ENCODE measurements around the gene GRIN2A. TPM values are rescaled to one million over a fixed set of nuclear protein-coding genes. Genes with fewer than 3 reads are reported as not detected.

Gene GRIN2A
- total and polyA plus RNA-seq, 2 of the 13 experiments (the other 11 are each of a cell fraction or from before 2014, with no cell fraction given) = not detected

DNA sequence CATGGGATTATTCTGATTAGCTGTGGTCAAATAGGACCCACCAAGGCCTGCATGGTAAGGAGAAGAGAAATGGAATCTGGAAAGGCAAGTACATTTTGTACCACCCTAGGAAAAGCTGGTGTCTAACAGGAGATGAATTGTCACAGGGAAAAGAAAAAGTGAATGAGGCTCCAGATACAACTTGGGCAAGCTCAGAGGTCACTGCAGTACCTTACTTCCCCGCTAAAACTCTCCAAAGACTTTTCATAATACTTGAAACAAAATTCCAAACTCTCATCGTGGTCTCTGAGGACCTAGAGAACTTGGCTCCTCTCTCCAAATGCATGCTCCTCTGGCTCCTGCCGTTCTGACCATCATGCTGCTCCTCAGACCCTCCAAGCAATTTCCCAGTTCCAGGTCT, 262.8 kb downstream of the GRIN2A start:
- Histone ChIP-seq H3K9me3 (ENCODE audit: low read length) (no peaks in the 10 kb centered on the region), H3K9ac (ENCODE audit: insufficient read depth, low read depth, low read length) (no peak overlapping the region), H3K4me3 (replicated peaks in 1 of 3; ENCODE audit: insufficient read depth in 1 of 3, low read depth in 2 of 3, low read length in 3 of 3) (no peak overlapping the region), H3K27ac (ENCODE audit: extremely low read length, insufficient read depth, low read length) (no peak overlapping the region), H3K27me3 (ENCODE audit: control insufficient read depth in 1 of 2, insufficient read depth in 2 of 2, low read length in 2 of 2) (peaks cover 0 to 12% of the 10 kb centered on the region in 2 experiments; a peak in 2 of 5 replicates), H3K36me3 (replicated peaks in 1 of 2; ENCODE audit: control insufficient read depth in 1 of 2, insufficient read depth in 2 of 2, low read length in 2 of 2) (no peaks in the 10 kb centered on the region), H4K20me1 (ENCODE audit: insufficient read depth, low read length) (no peaks in the 10 kb centered on the region), H3K4me2 (ENCODE audit: low read depth, low read length) (no peak overlapping the region), H3K79me2 (ENCODE audit: insufficient read depth, low read length) (no peaks in the 10 kb centered on the region), H2AFZ (ENCODE audit: low read length) (no peak overlapping the region), H3K4me1 (ENCODE audit: insufficient read depth, low read length) (no peaks in the 10 kb centered on the region)
- intact Hi-C loops (cut with micrococcal nuclease; ENCODE audit: unreplicated experiment) = no loop called here
- in situ Hi-C loops (cut with HindIII; ENCODE audit: extremely low pct_ligation_motif_present, low pct_unique_long_range_greater_than_20kb) = no loop called here
- CTCF ChIA-PET (ENCODE audit: low intra/inter-chr PET ratio, low total read pairs) = no interaction called here
- TF ChIP-seq TCF7L2 (IDR thresholded peaks at IDR 0.05; ENCODE audit: low read depth, low read length) (0 out of 2 replicates have a peak, but pooled peaks have one; percentile 48), ZNF121 (CRISPR knock-in tag; IDR thresholded peaks at IDR 0.05) (no peak), STAG1 (CRISPR knock-in tag; IDR thresholded peaks at IDR 0.05) (no peak)
- 1% methylated on average over 3 of the region's 3 CpGs for WGBS (ENCODE audit: low lambda C conversion rate)
- no peak for FAIRE-seq
- DNase-seq (ENCODE audit: low spot score) = no peak
- ATAC-seq = peak; percentile 55; the same call in 2 of the 3 replicates
- BruUV-seq (replicated peaks) = no TSS peak
- POLR2A ChIA-PET = no interaction called here

- Histone ChIP-seq H3K9me3 (ENCODE audit: low read length) (no peaks in the 10 kb centered on the region), H2AFZ (ENCODE audit: low read length) (no peak overlapping the region), H3K4me1 (ENCODE audit: insufficient read depth, low read length) (no peaks in the 10 kb centered on the region), H3K4me3 (replicated peaks in 1 of 3; ENCODE audit: insufficient read depth in 1 of 3, low read depth in 2 of 3, low read length in 3 of 3) (no peak overlapping the region), H3K9ac (ENCODE audit: insufficient read depth, low read depth, low read length) (no peak overlapping the region), H4K20me1 (ENCODE audit: insufficient read depth, low read length) (no peaks in the 10 kb centered on the region), H3K27ac (ENCODE audit: extremely low read length, insufficient read depth, low read length) (no peak overlapping the region), H3K4me2 (ENCODE audit: low read depth, low read length) (no peak overlapping the region), H3K36me3 (replicated peaks in 1 of 2; ENCODE audit: control insufficient read depth in 1 of 2, insufficient read depth in 2 of 2, low read length in 2 of 2) (no peaks in the 10 kb centered on the region), H3K27me3 (ENCODE audit: control insufficient read depth in 1 of 2, insufficient read depth in 2 of 2, low read length in 2 of 2) (peaks cover 0 to 17% of the 10 kb centered on the region in 2 experiments; a peak in 2 of 5 replicates), H3K79me2 (ENCODE audit: insufficient read depth, low read length) (no peaks in the 10 kb centered on the region)
- TF ChIP-seq ZNF567 (CRISPR knock-in tag; IDR thresholded peaks at IDR 0.05; ENCODE audit: borderline replicate concordance) = no peak
- TF ChIP-seq ZNF331 (CRISPR knock-in tag; IDR thresholded peaks at IDR 0.05) = no peak
- no peak for TF ChIP-seq ZNF207 (IDR thresholded peaks at IDR 0.05; ENCODE audit: borderline replicate concordance)
- TF ChIP-seq HMGA1 (CRISPR knock-in tag; conservative IDR thresholded peaks at IDR 0.05) = no peak
- no peak for TF ChIP-seq SYNCRIP (IDR thresholded peaks at IDR 0.05; ENCODE audit: insufficient read depth, low read depth, low read length)
- TF ChIP-seq ZNF180 (CRISPR knock-in tag; IDR thresholded peaks at IDR 0.05; ENCODE audit: borderline replicate concordance, low read depth) = no peak
- TF ChIP-seq YEATS4 (CRISPR knock-in tag; IDR thresholded peaks at IDR 0.05; ENCODE audit: borderline replicate concordance) = no peak
- no peak for TF ChIP-seq ZNF558 (CRISPR knock-in tag; IDR thresholded peaks at IDR 0.05; ENCODE audit: borderline replicate concordance)
- TF ChIP-seq ZBTB21 (CRISPR knock-in tag; IDR thresholded peaks at IDR 0.05) = no peak
- TF ChIP-seq KLF13 (CRISPR knock-in tag; IDR thresholded peaks at IDR 0.05) = no peak
- no peak for TF ChIP-seq PAF1 (CRISPR knock-in tag; IDR thresholded peaks at IDR 0.05)
- no peak for TF ChIP-seq KLF6 (CRISPR knock-in tag; IDR thresholded peaks at IDR 0.05)
- TF ChIP-seq, protein P1, sequence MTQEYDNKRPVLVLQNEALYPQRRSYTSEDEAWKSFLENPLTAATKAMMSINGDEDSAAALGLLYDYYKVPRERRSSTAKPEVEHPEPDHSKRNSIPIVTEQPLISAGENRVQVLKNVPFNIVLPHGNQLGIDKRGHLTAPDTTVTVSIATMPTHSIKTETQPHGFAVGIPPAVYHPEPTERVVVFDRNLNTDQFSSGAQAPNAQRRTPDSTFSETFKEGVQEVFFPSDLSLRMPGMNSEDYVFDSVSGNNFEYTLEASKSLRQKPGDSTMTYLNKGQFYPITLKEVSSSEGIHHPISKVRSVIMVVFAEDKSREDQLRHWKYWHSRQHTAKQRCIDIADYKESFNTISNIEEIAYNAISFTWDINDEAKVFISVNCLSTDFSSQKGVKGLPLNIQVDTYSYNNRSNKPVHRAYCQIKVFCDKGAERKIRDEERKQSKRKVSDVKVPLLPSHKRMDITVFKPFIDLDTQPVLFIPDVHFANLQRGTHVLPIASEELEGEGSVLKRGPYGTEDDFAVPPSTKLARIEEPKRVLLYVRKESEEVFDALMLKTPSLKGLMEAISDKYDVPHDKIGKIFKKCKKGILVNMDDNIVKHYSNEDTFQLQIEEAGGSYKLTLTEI (CRISPR knock-in tag; conservative IDR thresholded peaks at IDR 0.05) = no peak
- TF ChIP-seq TMF1 (CRISPR knock-in tag; IDR thresholded peaks at IDR 0.05; ENCODE audit: low read depth) = no peak
- ATAC-seq = no peak
- in situ Hi-C loops (cut with HindIII; ENCODE audit: extremely low pct_ligation_motif_present, low pct_unique_long_range_greater_than_20kb) (no loop called here), intact Hi-C loops (cut with micrococcal nuclease; ENCODE audit: unreplicated experiment) (no loop called here)
- FAIRE-seq = no peak
- ChIA-PET POLR2A (no interaction called here), CTCF (ENCODE audit: low intra/inter-chr PET ratio, low total read pairs) (no interaction called here)
- WGBS (ENCODE audit: low lambda C conversion rate) = 2% methylated on average over 6 of the region's 6 CpGs
- no peak for DNase-seq (ENCODE audit: low spot score)
- BruUV-seq (replicated peaks) = no TSS peak
Measured at GRCh38 chr16:9917691-9918090, 264.5 kb downstream of the GRIN2A start.

Data from HepG2 (cell line).